ENCODE measurements around the gene ST8SIA5.

DNA sequence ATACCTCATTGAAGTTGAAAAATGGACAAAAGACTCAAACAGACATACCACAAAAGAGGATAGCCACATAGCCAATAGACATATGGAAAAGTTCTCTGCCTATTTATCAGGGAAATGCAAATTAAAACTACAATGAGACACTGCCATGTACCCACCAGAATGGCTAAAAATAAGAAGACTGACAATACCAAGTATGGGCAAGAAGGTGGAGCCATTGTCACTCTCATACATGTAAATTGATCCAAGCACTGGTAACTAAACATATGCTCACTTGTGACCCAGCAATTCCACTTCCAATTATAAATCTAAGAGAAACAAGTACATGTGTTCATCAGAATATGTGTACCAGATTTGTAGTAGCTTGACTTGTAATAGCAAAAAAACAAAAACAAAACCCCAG, 104.5 kb downstream of the ST8SIA5 start:
- TF ChIP-seq, protein P1, sequence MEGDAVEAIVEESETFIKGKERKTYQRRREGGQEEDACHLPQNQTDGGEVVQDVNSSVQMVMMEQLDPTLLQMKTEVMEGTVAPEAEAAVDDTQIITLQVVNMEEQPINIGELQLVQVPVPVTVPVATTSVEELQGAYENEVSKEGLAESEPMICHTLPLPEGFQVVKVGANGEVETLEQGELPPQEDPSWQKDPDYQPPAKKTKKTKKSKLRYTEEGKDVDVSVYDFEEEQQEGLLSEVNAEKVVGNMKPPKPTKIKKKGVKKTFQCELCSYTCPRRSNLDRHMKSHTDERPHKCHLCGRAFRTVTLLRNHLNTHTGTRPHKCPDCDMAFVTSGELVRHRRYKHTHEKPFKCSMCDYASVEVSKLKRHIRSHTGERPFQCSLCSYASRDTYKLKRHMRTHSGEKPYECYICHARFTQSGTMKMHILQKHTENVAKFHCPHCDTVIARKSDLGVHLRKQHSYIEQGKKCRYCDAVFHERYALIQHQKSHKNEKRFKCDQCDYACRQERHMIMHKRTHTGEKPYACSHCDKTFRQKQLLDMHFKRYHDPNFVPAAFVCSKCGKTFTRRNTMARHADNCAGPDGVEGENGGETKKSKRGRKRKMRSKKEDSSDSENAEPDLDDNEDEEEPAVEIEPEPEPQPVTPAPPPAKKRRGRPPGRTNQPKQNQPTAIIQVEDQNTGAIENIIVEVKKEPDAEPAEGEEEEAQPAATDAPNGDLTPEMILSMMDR (IDR thresholded peaks at IDR 0.05) = no peak
- TF ChIP-seq POLR2AphosphoS5 (IDR thresholded peaks at IDR 0.05) (no peak), POLR2A (IDR thresholded peaks at IDR 0.05) (no peak)
